LNCaP clone FGC (cell line): ENCODE measurements around the gene PTPN5.

ENCODE experiments used
- DNase-seq: peaks from one replicate; pipeline ENCODE4 v3.0.0-alpha.2; 2011; ENCODE audit warnings: low read depth
- H3K4me3 ChIP-seq: 2 replicates; pipeline ENCODE4 v1.5.1; 2011; ENCODE audit warnings: mild to moderate bottlenecking, low read depth, low read length, control low read depth
- TF ChIP-seq, protein P1 (sequence below): IDR thresholded peaks from 2 replicates; pipeline ENCODE4 v1.5.1; 2012; ENCODE audit warnings: mild to moderate bottlenecking; ENCODE audit not compliant: control insufficient read depth, insufficient read depth; ENCODE audit errors: extremely low read depth

Gene PTPN5

DNA sequence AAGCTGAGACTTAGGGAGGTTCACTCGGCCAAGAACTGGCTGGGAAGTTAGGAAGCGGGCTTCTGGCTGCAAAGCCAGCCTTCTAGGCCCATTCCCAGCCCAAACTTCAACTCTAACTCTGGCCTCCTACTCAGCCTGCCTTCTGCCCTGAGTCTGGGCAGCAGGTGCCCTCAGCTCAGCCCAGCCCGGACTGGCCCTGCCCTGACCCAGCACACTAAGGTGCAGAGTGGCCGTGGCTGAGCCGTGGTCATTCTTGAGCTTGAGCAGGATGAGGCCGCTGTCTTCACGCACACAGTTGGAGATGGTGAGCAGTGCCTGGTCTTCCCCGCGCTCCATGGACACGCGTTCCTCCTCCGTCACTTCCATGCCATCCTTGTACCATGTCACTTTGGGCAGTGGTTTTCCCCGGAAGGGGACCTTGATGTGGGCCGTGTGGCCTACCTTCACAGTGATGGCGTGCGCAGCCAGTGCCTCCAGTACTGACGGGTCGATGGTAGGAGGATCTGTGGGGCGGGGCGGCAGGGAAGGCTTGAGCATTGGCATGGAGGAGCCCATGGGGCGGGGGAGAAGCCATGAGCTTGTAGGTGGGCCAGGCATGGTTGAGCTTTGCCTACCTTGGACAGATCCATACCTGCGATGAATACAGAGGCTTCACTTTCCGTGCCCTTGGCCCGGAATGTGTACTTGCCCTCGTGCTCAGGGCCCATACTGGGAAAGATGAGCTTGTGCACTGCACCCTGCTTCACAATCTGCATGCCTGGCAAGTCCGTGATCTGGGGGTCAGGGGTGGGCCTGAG is 77.8 kb downstream of the PTPN5 start:
- no peak overlapping the region for H3K4me3 ChIP-seq
- TF ChIP-seq, protein P1, sequence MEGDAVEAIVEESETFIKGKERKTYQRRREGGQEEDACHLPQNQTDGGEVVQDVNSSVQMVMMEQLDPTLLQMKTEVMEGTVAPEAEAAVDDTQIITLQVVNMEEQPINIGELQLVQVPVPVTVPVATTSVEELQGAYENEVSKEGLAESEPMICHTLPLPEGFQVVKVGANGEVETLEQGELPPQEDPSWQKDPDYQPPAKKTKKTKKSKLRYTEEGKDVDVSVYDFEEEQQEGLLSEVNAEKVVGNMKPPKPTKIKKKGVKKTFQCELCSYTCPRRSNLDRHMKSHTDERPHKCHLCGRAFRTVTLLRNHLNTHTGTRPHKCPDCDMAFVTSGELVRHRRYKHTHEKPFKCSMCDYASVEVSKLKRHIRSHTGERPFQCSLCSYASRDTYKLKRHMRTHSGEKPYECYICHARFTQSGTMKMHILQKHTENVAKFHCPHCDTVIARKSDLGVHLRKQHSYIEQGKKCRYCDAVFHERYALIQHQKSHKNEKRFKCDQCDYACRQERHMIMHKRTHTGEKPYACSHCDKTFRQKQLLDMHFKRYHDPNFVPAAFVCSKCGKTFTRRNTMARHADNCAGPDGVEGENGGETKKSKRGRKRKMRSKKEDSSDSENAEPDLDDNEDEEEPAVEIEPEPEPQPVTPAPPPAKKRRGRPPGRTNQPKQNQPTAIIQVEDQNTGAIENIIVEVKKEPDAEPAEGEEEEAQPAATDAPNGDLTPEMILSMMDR: no peak
- DNase-seq: no peak

DNA sequence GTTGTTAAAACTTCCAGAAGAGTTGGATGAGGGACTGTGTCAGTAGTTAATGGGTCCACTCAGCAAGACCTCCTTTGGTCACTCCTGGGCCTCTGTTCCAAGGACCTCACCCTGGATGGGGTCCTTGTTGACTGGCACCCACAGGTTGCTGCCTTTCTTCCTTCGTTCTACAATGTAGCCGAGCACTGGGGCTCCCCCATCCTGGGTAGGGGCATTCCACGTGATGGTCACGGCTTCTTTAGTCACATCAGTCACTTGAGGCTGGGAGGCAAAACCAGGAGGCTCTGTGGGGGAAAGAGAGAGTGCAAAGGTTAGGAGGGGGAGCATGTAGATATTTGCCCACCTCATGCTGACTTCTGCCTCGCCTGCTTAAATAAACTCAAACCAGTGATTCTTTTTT is 81.1 kb downstream of the PTPN5 start:
- TF ChIP-seq, protein P1: no peak
- DNase-seq: no peak
- no peak overlapping the region for H3K4me3 ChIP-seq

DNA sequence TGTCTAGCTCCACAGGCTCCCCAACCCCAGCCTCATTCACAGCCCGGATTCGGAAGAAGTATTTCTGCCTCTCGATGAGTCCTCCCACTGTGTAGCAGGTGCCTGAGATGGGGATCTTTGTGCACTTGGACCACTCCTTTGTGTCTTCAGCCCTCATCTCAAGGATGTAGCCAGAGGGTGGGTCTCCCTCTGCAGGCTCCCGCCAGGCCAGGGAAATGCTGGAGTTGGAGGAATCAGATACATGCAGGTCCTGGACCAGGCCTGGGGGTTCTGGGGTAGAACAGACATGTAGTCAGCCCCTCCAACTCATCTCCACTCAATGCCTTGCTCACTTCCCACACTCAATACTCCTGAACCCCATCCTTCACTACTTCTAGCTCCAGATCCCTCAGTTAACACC is 82.2 kb downstream of the PTPN5 start:
- DNase-seq: no peak
- no peak overlapping the region for H3K4me3 ChIP-seq
- TF ChIP-seq, protein P1: no peak

DNA sequence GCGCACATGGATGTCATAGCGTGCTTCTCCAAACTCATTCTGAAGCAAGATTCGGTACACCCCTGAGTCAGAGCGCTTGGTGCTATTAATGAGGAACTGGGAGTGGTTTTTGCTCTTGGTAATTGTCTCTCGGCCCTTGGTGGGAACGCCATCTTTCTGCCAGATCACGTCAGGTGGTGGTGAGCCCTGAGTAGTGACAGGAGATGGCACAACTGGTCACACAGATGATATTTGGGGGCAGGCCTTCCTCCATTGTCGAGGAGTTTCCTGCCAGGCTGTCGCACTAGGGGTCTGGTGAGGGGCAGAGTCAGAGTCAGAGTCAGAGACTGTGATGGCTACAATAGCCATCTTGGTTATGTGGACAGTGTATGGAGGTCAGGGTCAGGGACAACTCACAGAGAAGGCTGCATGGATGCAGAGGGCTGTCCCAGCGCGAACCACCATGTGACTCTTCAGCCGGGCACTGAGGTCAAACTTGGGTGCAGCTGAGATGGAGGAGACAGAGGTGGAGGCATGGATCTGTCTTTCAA is 83.7 kb downstream of the PTPN5 start:
- TF ChIP-seq, protein P1: no peak
- H3K4me3 ChIP-seq: no peak overlapping the region
- no peak for DNase-seq

DNA sequence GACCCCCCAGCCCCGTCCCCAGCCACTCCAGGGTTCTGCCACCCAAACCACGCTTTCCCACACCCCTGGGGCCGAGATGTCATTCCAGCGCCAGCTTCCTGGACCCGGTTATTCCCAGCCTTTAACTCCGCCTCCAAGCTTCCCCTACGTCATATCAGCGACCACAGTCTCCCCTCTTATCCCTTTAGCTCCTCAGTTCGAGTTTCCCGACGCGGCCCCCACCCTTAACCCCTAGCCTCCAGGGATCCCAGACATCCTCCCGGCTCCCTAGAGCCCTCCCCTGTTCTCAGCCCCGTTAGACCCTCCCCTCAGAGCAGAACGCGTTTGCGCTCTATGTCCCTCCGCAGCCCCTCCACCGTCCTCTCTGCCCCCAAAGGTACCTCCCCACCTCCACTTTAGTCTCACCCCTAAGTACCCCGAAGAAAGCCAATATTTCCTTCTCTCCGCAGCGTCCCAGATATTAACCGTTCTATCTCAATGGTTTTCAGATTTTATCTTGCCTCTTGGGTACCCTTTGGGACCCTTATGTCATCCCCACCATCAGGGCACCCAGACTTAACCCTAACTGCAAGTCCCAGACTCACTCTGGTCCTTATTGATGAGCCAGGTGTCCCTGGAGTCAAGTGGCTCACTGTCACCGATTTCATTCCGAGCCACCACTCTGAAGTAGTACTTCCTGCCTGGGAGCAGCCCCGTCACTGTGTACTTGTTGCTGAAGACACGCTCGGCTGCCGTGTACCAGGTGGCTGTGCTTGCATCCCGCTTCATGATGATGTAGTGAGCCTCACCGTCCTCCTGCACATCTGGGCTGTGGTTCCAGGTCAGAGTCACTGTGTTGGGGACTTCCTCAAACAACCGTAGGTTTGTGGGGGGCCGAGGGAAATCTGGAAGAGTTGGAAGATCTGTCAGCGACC is 85.0 kb downstream of the PTPN5 start:
- no peak overlapping the region for H3K4me3 ChIP-seq
- TF ChIP-seq, protein P1: no peak
- no peak for DNase-seq

DNA sequence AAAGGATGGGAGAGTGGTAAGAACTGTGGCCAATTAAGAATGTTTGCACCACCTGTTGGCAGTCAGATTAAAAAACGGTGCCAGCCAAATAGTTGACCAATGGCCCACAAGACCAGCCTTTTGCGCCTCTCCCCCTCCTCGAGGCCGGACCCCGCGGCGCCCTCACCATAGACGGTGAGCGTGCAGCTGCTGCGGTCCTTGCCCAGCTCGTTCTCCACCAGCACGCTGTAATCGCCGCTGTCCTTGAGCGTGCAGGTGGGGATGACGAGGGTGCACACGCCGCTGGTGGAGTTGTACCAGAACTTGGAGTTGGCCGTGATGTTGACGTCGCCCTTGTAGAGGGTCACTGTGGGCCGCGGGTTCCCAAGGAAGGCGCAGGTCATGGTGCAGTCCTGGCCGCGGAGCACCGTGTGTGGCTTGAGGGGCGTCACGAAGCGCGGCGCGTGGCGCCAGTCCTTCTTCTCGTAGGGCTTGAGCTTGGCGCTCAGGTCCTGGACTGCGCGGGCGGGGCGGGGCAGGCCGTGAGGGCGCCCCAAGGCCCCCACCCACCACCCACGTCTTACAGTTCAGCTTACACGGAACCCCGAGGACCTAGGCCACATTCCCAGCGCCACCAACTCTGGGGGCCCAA is 85.8 kb downstream of the PTPN5 start:
- no peak for DNase-seq
- TF ChIP-seq, protein P1: no peak
- H3K4me3 ChIP-seq: no peak overlapping the region
